GOT3 (cell line): ENCODE results near the gene NACC2.

Experiments used
- DNase-seq: peaks from one replicate; lab custom pipeline; 2025; ENCODE audit warnings: mixed read lengths; lab: John Stamatoyannopoulos, UW

NACC2 gene

GRCh38 chr9:136010615-136011361 lies 84.3 kb downstream of the NACC2 start:
- DNase-seq, result no peak

GRCh38 chr9:136010176-136010575 lies 84.9 kb downstream of the NACC2 start:
- DNase-seq, result no peak

- no peak for DNase-seq
Measured at GRCh38 chr9:136009516-136009915, 85.6 kb downstream of the NACC2 start.

- no peak for DNase-seq
Measured at GRCh38 chr9:136008693-136008997, 86.4 kb downstream of the NACC2 start.

GRCh38 chr9:136007934-136008692 lies 87.0 kb downstream of the NACC2 start:
- no peak for DNase-seq

- DNase-seq, result no peak
Measured at GRCh38 chr9:136007276-136007933, 87.7 kb downstream of the NACC2 start.

GRCh38 chr9:136006169-136006568 lies 88.9 kb downstream of the NACC2 start:
- no peak for DNase-seq

- DNase-seq, result no peak
Measured at GRCh38 chr9:136004712-136005111, 90.4 kb downstream of the NACC2 start.

GRCh38 chr9:136004219-136004618 lies 90.9 kb downstream of the NACC2 start:
- DNase-seq, result no peak

- DNase-seq, result no peak
Measured at GRCh38 chr9:136003411-136004218, 91.5 kb downstream of the NACC2 start.

GRCh38 chr9:136002881-136003280 lies 92.2 kb downstream of the NACC2 start:
- no peak for DNase-seq

GRCh38 chr9:136002215-136002614 lies 92.9 kb downstream of the NACC2 start:
- DNase-seq, result no peak

GRCh38 chr9:136001231-136001630 lies 93.9 kb downstream of the NACC2 start:
- no peak for DNase-seq

GRCh38 chr9:135998410-135999071 lies 96.5 kb downstream of the NACC2 start:
- DNase-seq, result no peak

GRCh38 chr9:135998016-135998380 lies 97.1 kb downstream of the NACC2 start:
- DNase-seq, result no peak

- DNase-seq, result no peak
Measured at GRCh38 chr9:135997090-135998015, 97.7 kb downstream of the NACC2 start.

GRCh38 chr9:135995816-135996215 lies 99.3 kb downstream of the NACC2 start:
- no peak for DNase-seq

- DNase-seq, result no peak
Measured at GRCh38 chr9:135994501-135995192, 100.4 kb downstream of the NACC2 start.

GRCh38 chr9:135993765-135994500 lies 101.2 kb downstream of the NACC2 start:
- no peak for DNase-seq
